Uterus (tissue), 4 donors: ENCODE data around the gene TIMP1. TPM values are rescaled to one million over a fixed set of nuclear protein-coding genes. Genes with fewer than 3 reads are reported as not detected.

Experiments
- DNase-seq, 2 donors: peaks; one replicate each; pipeline ENCODE4 v3.0.0-alpha.2; 2019 to 2020
- H3K27ac ChIP-seq, 2 donors: fragments of 200-600 bp; sonication (generic); 1 replicate in 1 of 2; 2 replicates in 1 of 2; pipeline ENCODE4 v1.5.1; 2016 to 2018
- H3K27me3 ChIP-seq, 2 donors: fragments of 200-600 bp; sonication (generic); one replicate each; pipeline ENCODE4 v1.5.1; 2018 to 2019; ENCODE audit warnings: control low read depth in 1 of 2
- H3K36me3 ChIP-seq, 2 donors: fragments of 200-600 bp; sonication (generic); one replicate each; pipeline ENCODE4 v1.5.1; 2019; ENCODE audit warnings: control low read depth in 1 of 2
- H3K4me1 ChIP-seq, 2 donors: fragments of 200-600 bp; sonication (generic); one replicate each; pipeline ENCODE4 v1.5.1; 2018 to 2019; ENCODE audit warnings: control low read depth in 1 of 2
- H3K4me3 ChIP-seq, 2 donors: fragments of 200-600 bp; sonication (generic); 1 replicate in 1 of 2; 2 replicates in 1 of 2; pipeline ENCODE4 v1.5.1; 2018 to 2019; ENCODE audit warnings: mild to moderate bottlenecking in 1 of 2
- H3K9me3 ChIP-seq, 2 donors: fragments of 200-600 bp; sonication (generic); one replicate each; pipeline ENCODE4 v1.5.1; 2019; ENCODE audit warnings: control low read depth in 1 of 2
- CTCF ChIP-seq, 4 experiments: fragments of 200-600 bp in 2 of 4; fragments of 450-650 bp in 2 of 4; sonication (generic) in 2 of 4; IDR thresholded peaks; one replicate each; pipeline ENCODE4 v1.5.1; 2016 to 2019; ENCODE audit warnings: antibody characterized with exemption in 4 of 4, mild to moderate bottlenecking in 2 of 4, moderate library complexity in 1 of 4
- POLR2A ChIP-seq, 2 donors: fragments of 450-650 bp; IDR thresholded peaks; one replicate each; pipeline ENCODE4 v1.6.1; 2016; ENCODE audit warnings: antibody characterized with exemption in 2 of 2, mild to moderate bottlenecking in 1 of 2, moderate library complexity in 1 of 2
- intact Hi-C: fragments of 100-400 bp; cut with DNase I; formaldehyde crosslinking; loops from one replicate; pipeline ENCODE4 v1.15.1; 2023; ENCODE audit warnings: low total_unique reads
- total RNA-seq, 4 donors: library from RNA; depleted of rRNA in 3 of 4; stranded (reverse); fragments of >200 nt in 3 of 4; gene quantifications; one replicate each; pipeline versions ENCODE4 v1.1.0 to v1.2.4, GENCODE V29; 2014 to 2023
- donor health status: DM: yes; HTN: yes; CAD: no.

The TIMP1 gene
- 100 to 1,000 TPM in 2 of 4 donors, 10 to 100 TPM in 2; 17.9 to 287 (median 111) TPM for total RNA-seq

- intact Hi-C loops: no loop called here
- Histone ChIP-seq H3K27ac (peak within 1 kb of the TSS; percentile 88 to 91), H3K27me3 (no peaks in the 10 kb centered on the region), H3K9me3 (no peaks in the 10 kb centered on the region), H3K36me3 (no peaks in the 10 kb centered on the region), H3K4me1 (no peaks in the 10 kb centered on the region), H3K4me3 (peak within 1 kb of the TSS; percentile 43 to 51)
- peak; percentile 89 to 96 for DNase-seq
- TF ChIP-seq POLR2A (IDR thresholded peaks at IDR 0.05) (peak; percentile 18 to 58), CTCF (IDR thresholded peaks at IDR 0.05) (peak in 1 of 4 experiments; percentile 16)
These were observed at the start of gene TIMP1 for GRCh38 chrX:47581731-47582647. Gene TIMP1 (plus strand): TSS chrX:47582436. CDS start chrX:47583416, 980 bp downstream.

- no peaks in the 10 kb centered on the region for H3K27me3 ChIP-seq
- H3K36me3 ChIP-seq: no peaks in the 10 kb centered on the region
- H3K4me1 ChIP-seq: no peaks in the 10 kb centered on the region
- DNase-seq: no peak
- H3K9me3 ChIP-seq: no peaks in the 10 kb centered on the region
- intact Hi-C loops: no loop called here
- TF ChIP-seq CTCF (IDR thresholded peaks at IDR 0.05) (no peak), POLR2A (IDR thresholded peaks at IDR 0.05) (no peak)
- H3K4me3 ChIP-seq: no peak overlapping the region
- peak overlapping the region; percentile 71 to 90 for H3K27ac ChIP-seq
These were observed 42.4 kb upstream of the TIMP1 start for GRCh38 chrX:47539860-47540259.

GRCh38 chrX:47540754-47541538 lies 41.3 kb upstream of the TIMP1 start:
- H3K36me3 ChIP-seq: no peaks in the 10 kb centered on the region
- peak; percentile 73 to 86 for DNase-seq
- H3K4me1 ChIP-seq: no peaks in the 10 kb centered on the region
- H3K27me3 ChIP-seq: no peaks in the 10 kb centered on the region
- intact Hi-C loops: no loop called here
- no peaks in the 10 kb centered on the region for H3K9me3 ChIP-seq
- peak overlapping the region; percentile 71 to 90 for H3K27ac ChIP-seq
- peak; percentile 48 to 72 (median 60) for TF ChIP-seq CTCF (IDR thresholded peaks at IDR 0.05)
- peak; percentile 12 to 44 for TF ChIP-seq POLR2A (IDR thresholded peaks at IDR 0.05)
- no peak overlapping the region for H3K4me3 ChIP-seq

GRCh38 chrX:47543496-47543895 lies 38.7 kb upstream of the TIMP1 start:
- H3K27me3 ChIP-seq: no peaks in the 10 kb centered on the region
- no peaks in the 10 kb centered on the region for H3K4me1 ChIP-seq
- H3K36me3 ChIP-seq: no peaks in the 10 kb centered on the region
- H3K4me3 ChIP-seq: no peak overlapping the region
- intact Hi-C loops: no loop called here
- H3K27ac ChIP-seq: no peak overlapping the region
- DNase-seq: no peak
- no peaks in the 10 kb centered on the region for H3K9me3 ChIP-seq
- no peak for TF ChIP-seq CTCF (IDR thresholded peaks at IDR 0.05)
- TF ChIP-seq POLR2A (IDR thresholded peaks at IDR 0.05): no peak
